Left lung (tissue), 10 donors: Measurements from ENCODE around the gene HJURP. TPM values are rescaled to one million over a fixed set of nuclear protein-coding genes. Genes with fewer than 3 reads are reported as not detected.

ENCODE experiments used
- ATAC-seq: fragments of 200-7000 bp; cut with Tn5 transposase; one replicate; pipeline ENCODE4 v1.9.1; 2020; ENCODE audit warnings: moderate library complexity
- DNase-seq, 4 donors: peaks; one replicate each; pipeline ENCODE4 v3.0.0-alpha.2; 2013 to 2020
- H3K27ac ChIP-seq, 2 donors: fragments of 200-600 bp; sonication (generic) in 1 of 2; one replicate each; pipeline versions ENCODE4 v1.5.0 to v1.8.0; 2020 to 2021
- H3K27me3 ChIP-seq, 2 donors: fragments of 200-600 bp; sonication (generic) in 1 of 2; one replicate each; pipeline versions ENCODE4 v1.5.0 to v1.8.0; 2020 to 2021
- H3K36me3 ChIP-seq, 2 donors: fragments of 200-600 bp; sonication (generic) in 1 of 2; one replicate each; pipeline versions ENCODE4 v1.5.0 to v1.8.0; 2020 to 2021
- H3K4me1 ChIP-seq, 2 donors: fragments of 200-600 bp; one replicate each; pipeline ENCODE4 v1.8.0; 2021
- H3K4me3 ChIP-seq, 2 donors: fragments of 200-600 bp; sonication (generic) in 1 of 2; one replicate each; pipeline versions ENCODE4 v1.5.0 to v1.8.0; 2020 to 2021; ENCODE audit warnings: mild to moderate bottlenecking in 1 of 2
- H3K9me3 ChIP-seq, 2 donors: fragments of 200-600 bp; sonication (generic) in 1 of 2; one replicate each; pipeline versions ENCODE4 v1.5.0 to v1.8.0; 2020 to 2021
- intact Hi-C, 2 donors: fragments of 100-400 bp; cut with DNase I; formaldehyde crosslinking; loops; one replicate each; pipeline versions ENCODE4 v1.11.2 to v1.14.2; 2022
- polyA plus RNA-seq, 6 donors: library from polyadenylated mRNA; unstranded; fragments of 120-200 nt; gene quantifications; one replicate each; pipeline ENCODE4 v1.2.1, GENCODE V29; 2013; ENCODE audit not compliant: insufficient read length in 6 of 6
- total RNA-seq, 2 donors: library from RNA; stranded (reverse); fragmentation: NEBNext Ultra II Directional; extraction: Animal tissue kit (Norgen Biotek cat#: 25700); gene quantifications; one replicate each; pipeline ENCODE4 v1.2.1, GENCODE V29; 2021
- TF ChIP-seq, protein P1 (sequence below), 2 donors: fragments of 200-600 bp; sonication (generic) in 1 of 2; IDR thresholded peaks; one replicate each; pipeline versions ENCODE4 v1.5.0 to v1.8.0; 2021; ENCODE audit warnings: antibody characterized with exemption in 2 of 2
- donor health status: DM: no; HTN: yes; CAD: no.
- donor health status: DM: no; HTN: no; CAD: no.

Gene HJURP
- total and polyA plus RNA-seq, 8 donors = 1.8 to 38.8 (median 19.2) TPM

DNA sequence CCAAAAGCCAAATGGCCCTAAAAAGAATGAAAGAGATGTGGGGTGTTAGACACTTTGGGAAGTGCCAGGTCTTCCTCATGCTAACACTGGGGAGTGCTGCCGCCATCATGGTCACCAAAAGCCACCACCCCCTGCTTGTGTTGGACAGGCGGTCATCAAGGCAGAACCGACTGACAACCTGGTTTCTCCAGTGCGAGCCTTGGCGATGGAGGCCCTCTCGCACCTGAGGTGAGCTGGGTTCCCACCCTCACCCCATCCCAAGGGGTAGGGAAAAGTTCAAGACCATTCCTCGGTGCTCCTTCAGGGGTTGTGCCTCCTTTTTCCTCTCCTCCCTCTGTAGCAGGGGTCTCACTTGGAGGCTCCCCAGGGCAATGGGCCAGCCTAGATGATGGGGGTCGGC lies 42.6 kb downstream of the HJURP start:
- ATAC-seq (no peak), DNase-seq (peak in 2 of 4 donors; percentile 25 to 50)
- intact Hi-C loops = no loop called here
- Histone ChIP-seq H3K36me3 (no peaks in the 10 kb centered on the region), H3K27me3 (peaks cover 0 to 26% of the 10 kb centered on the region in 2 donors), H3K4me3 (no peak overlapping the region), H3K4me1 (no peaks in the 10 kb centered on the region), H3K9me3 (peaks cover 0 to 4% of the 10 kb centered on the region in 2 donors), H3K27ac (no peak overlapping the region)
- TF ChIP-seq, protein P1, sequence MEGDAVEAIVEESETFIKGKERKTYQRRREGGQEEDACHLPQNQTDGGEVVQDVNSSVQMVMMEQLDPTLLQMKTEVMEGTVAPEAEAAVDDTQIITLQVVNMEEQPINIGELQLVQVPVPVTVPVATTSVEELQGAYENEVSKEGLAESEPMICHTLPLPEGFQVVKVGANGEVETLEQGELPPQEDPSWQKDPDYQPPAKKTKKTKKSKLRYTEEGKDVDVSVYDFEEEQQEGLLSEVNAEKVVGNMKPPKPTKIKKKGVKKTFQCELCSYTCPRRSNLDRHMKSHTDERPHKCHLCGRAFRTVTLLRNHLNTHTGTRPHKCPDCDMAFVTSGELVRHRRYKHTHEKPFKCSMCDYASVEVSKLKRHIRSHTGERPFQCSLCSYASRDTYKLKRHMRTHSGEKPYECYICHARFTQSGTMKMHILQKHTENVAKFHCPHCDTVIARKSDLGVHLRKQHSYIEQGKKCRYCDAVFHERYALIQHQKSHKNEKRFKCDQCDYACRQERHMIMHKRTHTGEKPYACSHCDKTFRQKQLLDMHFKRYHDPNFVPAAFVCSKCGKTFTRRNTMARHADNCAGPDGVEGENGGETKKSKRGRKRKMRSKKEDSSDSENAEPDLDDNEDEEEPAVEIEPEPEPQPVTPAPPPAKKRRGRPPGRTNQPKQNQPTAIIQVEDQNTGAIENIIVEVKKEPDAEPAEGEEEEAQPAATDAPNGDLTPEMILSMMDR (IDR thresholded peaks at IDR 0.05) = no peak

DNA sequence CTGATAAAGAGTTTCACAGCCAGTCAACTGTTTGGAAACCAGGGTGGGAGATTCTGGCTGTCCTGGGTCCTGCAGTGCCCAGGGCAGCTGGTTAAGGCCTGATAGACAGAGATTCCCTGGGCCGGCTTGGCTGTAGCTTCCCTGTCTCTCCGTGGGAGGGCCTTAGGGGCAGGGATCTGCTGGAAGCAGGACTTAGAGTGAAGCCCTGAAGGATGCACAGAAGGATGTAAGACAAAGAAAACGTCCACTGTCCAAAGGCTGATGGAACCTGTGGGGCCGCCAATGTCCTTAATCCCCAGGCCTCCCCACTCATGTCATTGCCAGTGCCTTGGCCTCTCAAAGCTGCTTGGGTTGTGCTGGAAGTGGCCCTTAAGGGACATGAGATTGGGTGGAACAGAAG lies 43.2 kb downstream of the HJURP start:
- H3K9me3 ChIP-seq = peaks cover 0 to 4% of the 10 kb centered on the region in 2 donors
- peaks cover 0 to 26% of the 10 kb centered on the region in 2 donors for H3K27me3 ChIP-seq
- intact Hi-C loops = no loop called here
- no peak overlapping the region for H3K4me3 ChIP-seq
- TF ChIP-seq, protein P1 (IDR thresholded peaks at IDR 0.05) = no peak
- DNase-seq (peak in 2 of 4 donors; percentile 7 to 14), ATAC-seq (no peak)
- no peaks in the 10 kb centered on the region for H3K36me3 ChIP-seq
- H3K27ac ChIP-seq = no peak overlapping the region
- no peaks in the 10 kb centered on the region for H3K4me1 ChIP-seq

DNA sequence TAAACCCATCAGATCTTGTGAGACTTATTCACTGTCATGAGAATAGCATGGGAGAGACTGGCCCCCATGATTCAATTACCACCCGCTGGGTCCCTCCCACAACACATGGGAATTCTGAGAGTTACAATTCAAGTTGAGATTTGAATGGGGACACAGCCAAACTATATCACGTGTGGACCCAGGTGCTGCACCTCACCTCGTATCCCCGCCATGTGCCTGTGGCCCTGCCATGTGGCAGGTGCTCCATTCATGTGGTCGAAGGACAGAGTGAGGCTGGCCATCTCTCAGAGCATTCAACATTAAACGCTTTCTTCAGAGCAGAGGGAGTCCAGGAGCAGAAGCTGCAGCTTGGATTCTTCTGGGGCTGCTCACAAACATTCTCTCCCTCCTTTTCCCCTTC lies 44.0 kb downstream of the HJURP start:
- intact Hi-C loops = no loop called here
- H3K27me3 ChIP-seq = peaks cover 0 to 26% of the 10 kb centered on the region in 2 donors
- no peak for ATAC-seq

DNA sequence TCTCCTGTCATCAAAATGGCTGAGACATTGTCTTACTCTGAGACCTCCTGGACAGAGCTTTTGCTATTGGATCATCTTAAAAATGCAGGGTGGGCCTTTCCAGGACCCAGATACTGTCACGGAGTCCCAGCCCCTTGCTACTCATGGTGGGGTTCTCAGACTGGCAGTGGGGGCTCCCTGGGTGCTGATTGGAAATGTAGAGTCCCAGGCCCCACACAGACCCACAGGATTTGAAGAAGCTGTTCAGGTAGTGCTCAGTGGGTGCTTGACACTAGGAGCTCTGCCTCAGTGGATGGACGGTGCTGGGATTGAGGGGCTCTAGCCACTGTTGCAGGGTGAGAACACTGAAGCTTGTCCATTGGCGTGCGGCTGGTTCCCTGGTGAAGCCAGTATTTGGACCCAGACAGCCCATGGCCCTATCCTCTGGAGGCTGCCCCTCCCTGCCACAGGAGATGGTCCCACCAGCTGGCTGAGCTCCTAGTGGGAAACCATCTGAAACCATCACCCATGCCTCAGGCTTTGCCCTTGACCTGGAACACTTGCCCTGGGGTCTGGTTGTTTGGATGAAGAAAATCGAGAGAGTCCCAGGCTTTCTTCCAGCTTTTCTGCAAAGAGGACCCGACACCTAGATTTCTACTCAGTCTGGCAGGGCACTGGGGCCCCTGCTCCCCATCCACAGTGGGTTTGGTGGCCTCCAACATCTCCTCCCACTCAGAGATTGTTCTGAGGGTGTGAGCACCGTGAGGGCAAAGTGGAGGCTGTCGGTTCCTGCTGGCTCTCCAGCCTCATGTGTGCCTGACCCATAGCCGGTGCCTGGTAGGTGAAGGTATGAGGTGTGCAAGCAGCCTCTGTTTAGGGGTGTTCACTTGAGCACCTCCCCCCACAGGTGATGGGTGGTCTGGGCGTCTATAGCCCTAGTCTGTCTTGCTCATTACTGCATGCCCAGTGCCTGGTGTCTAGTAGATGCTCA lies 46.1 kb downstream of the HJURP start:
- DNase-seq = peak in 1 of 4 donors; percentile 20
- peaks cover 0 to 26% of the 10 kb centered on the region in 2 donors for H3K27me3 ChIP-seq
- H3K4me3 ChIP-seq = no peak overlapping the region
- H3K4me1 ChIP-seq = no peaks in the 10 kb centered on the region
- H3K9me3 ChIP-seq = no peaks in the 10 kb centered on the region
- ATAC-seq = no peak
- no peaks in the 10 kb centered on the region for H3K36me3 ChIP-seq
- no peak overlapping the region for H3K27ac ChIP-seq
- intact Hi-C loops = no loop called here
- TF ChIP-seq, protein P1 (IDR thresholded peaks at IDR 0.05) = no peak

More for the DNA sequence above, 44.0 kb downstream of the HJURP start:
- DNase-seq = peak in 2 of 4 donors; percentile 9 to 28
- Histone ChIP-seq H3K4me1 (no peaks in the 10 kb centered on the region), H3K27ac (no peak overlapping the region), H3K36me3 (no peaks in the 10 kb centered on the region), H3K9me3 (no peaks in the 10 kb centered on the region), H3K4me3 (no peak overlapping the region)
- TF ChIP-seq, protein P1 (IDR thresholded peaks at IDR 0.05) = no peak

DNA sequence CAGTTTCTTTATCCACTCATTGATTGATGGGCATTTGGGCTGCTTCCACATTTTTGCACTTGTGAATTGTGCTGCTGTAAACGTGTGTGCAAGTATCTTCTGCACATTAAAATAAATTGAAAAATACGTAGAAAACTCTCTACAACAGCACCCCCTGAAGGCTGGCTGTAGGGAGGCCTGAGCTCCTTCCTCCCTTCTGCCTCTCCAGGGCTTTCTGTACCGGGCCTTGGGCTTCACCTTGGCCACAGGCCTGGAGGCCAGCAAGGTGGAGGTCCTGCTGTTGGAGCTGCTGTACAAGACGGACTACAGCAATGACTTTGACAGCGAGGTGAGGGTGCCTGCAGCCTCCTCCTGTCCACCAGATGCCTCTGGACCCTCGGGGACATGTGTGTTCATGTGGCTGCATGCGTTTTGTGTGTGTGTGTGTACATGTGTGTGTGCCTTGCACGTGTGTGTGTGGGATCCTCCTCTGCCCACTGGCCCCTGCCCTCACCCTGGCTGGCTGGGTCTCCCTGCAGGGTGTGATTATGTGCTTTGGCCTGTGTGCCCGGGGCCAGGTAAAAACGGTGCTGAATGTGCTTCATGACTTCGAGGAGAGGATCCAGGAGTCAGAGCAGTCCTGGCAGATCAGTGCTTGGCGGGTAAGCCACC lies 47.0 kb downstream of the HJURP start:
- intact Hi-C loops = no loop called here
- Histone ChIP-seq H3K9me3 (no peaks in the 10 kb centered on the region), H3K36me3 (no peaks in the 10 kb centered on the region), H3K27me3 (peaks cover 0 to 26% of the 10 kb centered on the region in 2 donors), H3K27ac (no peak overlapping the region), H3K4me1 (no peaks in the 10 kb centered on the region), H3K4me3 (no peak overlapping the region)
- TF ChIP-seq, protein P1 (IDR thresholded peaks at IDR 0.05) = no peak
- no peak for ATAC-seq
- peak in 1 of 4 donors; percentile 51 for DNase-seq
